GM12878 (cell line): ENCODE results near the gene PRSS57. TPM values are rescaled to one million over a fixed set of nuclear protein-coding genes. Genes with fewer than 3 reads are reported as not detected.

ENCODE experiments used
- polyA plus RNA-seq, 11 experiments: library from polyadenylated mRNA; depleted of rRNA in 4 of 11; unstranded in 6 of 11; stranded (reverse) in 5 of 11; fragments of >200 nt; fragmentation: Nextera tagmentation in 4 of 11; fragmentation: Illumina TruSeq in 1 of 11; extraction: Ambion mirVana in 4 of 11; extraction: Trizol in 1 of 11; gene quantifications; 1 replicate in 1 of 11; 2 replicates in 10 of 11; pipeline versions ENCODE4 v1.2.1 to v1.2.3, GENCODE V29; 2011 to 2016; ENCODE audit warnings: inconsistent platforms in 2 of 11, missing spikeins in 2 of 11, low read depth in 1 of 11
- total RNA-seq, 4 experiments: library from RNA; depleted of rRNA in 3 of 4; stranded (reverse); fragments of >200 nt in 3 of 4; fragmentation: Illumina TruSeq in 1 of 4; extraction: Trizol in 1 of 4; gene quantifications; 2 replicates each; pipeline versions ENCODE4 v1.2.1 to v1.2.3, GENCODE V29; 2013 to 2021

The PRSS57 gene
- total and polyA plus RNA-seq, 10 of the 15 experiments (the other 5 are each of a cell fraction or from before 2014, with no cell fraction given), result not detected

Other genes with a start within 250 kb of the PRSS57 start
Only the 7 nearest of the 24 such genes appear.
- 36.5 and 42.8 TPM in 2 replicates for gene POLRMT, start 61.9 kb downstream of the PRSS57 start, total RNA-seq (2014; rRNA removed)
- gene POLRMT, start 61.9 kb downstream of the PRSS57 start, total RNA-seq (2014; rRNA removed; fragmentation: Illumina TruSeq; extraction: Trizol), result 22.0 and 22.8 TPM in 2 replicates
- gene POLRMT, start 61.9 kb downstream of the PRSS57 start, total RNA-seq (2021), result 57.6 and 59.8 TPM in 2 replicates
- 16.6 and 54.0 TPM in 2 replicates for gene POLRMT, start 61.9 kb downstream of the PRSS57 start, polyA plus RNA-seq (2011; rRNA removed)
- 7.3 and 30.8 TPM in 2 replicates for gene POLRMT, start 61.9 kb downstream of the PRSS57 start, polyA plus RNA-seq (2014; fragmentation: Illumina TruSeq; extraction: Trizol)
- gene POLRMT, start 61.9 kb downstream of the PRSS57 start, polyA plus RNA-seq (2014; fragmentation: Nextera tagmentation; extraction: Ambion mirVana), result 10 to 100 TPM in 1 of 2 experiments, 1 to 10 TPM in 1; 9.9 to 27.9 TPM
- 38.4 and 52.6 TPM in 2 replicates for gene POLRMT, start 61.9 kb downstream of the PRSS57 start, polyA plus RNA-seq (2014; rRNA removed)
- 10 to 100 TPM; 28.1 to 44.7 TPM for gene POLRMT, start 61.9 kb downstream of the PRSS57 start, polyA plus RNA-seq (2016; fragmentation: Nextera tagmentation; extraction: Ambion mirVana)
- gene FGF22, start 55.6 kb downstream of the PRSS57 start, total RNA-seq (2014; rRNA removed), result not detected in 2 replicates
- gene FGF22, start 55.6 kb downstream of the PRSS57 start, total RNA-seq (2014; rRNA removed; fragmentation: Illumina TruSeq; extraction: Trizol), result not detected in 2 replicates
- gene FGF22, start 55.6 kb downstream of the PRSS57 start, total RNA-seq (2021), result not detected in 2 replicates
- not detected in 2 replicates for gene FGF22, start 55.6 kb downstream of the PRSS57 start, polyA plus RNA-seq (2011; rRNA removed)
- gene FGF22, start 55.6 kb downstream of the PRSS57 start, polyA plus RNA-seq (2014; fragmentation: Illumina TruSeq; extraction: Trizol), result not detected in 2 replicates
- not detected for gene FGF22, start 55.6 kb downstream of the PRSS57 start, polyA plus RNA-seq (2014; fragmentation: Nextera tagmentation; extraction: Ambion mirVana)
- 0.05 and 0.13 TPM in 2 replicates for gene FGF22, start 55.6 kb downstream of the PRSS57 start, polyA plus RNA-seq (2014; rRNA removed)
- not detected for gene FGF22, start 55.6 kb downstream of the PRSS57 start, polyA plus RNA-seq (2016; fragmentation: Nextera tagmentation; extraction: Ambion mirVana)
- gene RNF126, start 32.2 kb downstream of the PRSS57 start, total RNA-seq (2014; rRNA removed), result 81.3 and 100 TPM in 2 replicates
- 13.5 and 19.2 TPM in 2 replicates for gene RNF126, start 32.2 kb downstream of the PRSS57 start, total RNA-seq (2014; rRNA removed; fragmentation: Illumina TruSeq; extraction: Trizol)
- 78.3 and 90.2 TPM in 2 replicates for gene RNF126, start 32.2 kb downstream of the PRSS57 start, total RNA-seq (2021)
- gene RNF126, start 32.2 kb downstream of the PRSS57 start, polyA plus RNA-seq (2011; rRNA removed), result 4.5 and 8.9 TPM in 2 replicates
- gene RNF126, start 32.2 kb downstream of the PRSS57 start, polyA plus RNA-seq (2014; fragmentation: Illumina TruSeq; extraction: Trizol), result 0.90 and 5.2 TPM in 2 replicates
- under 1 TPM; 0.45 to 0.73 TPM for gene RNF126, start 32.2 kb downstream of the PRSS57 start, polyA plus RNA-seq (2014; fragmentation: Nextera tagmentation; extraction: Ambion mirVana)
- gene RNF126, start 32.2 kb downstream of the PRSS57 start, polyA plus RNA-seq (2014; rRNA removed), result 84.2 and 98.4 TPM in 2 replicates
- 10 to 100 TPM; 81.9 to 85.7 TPM for gene RNF126, start 32.2 kb downstream of the PRSS57 start, polyA plus RNA-seq (2016; fragmentation: Nextera tagmentation; extraction: Ambion mirVana)
- 10.2 and 10.3 TPM in 2 replicates for gene FSTL3, start 19.1 kb downstream of the PRSS57 start, total RNA-seq (2014; rRNA removed)
- 4.3 and 4.5 TPM in 2 replicates for gene FSTL3, start 19.1 kb downstream of the PRSS57 start, total RNA-seq (2014; rRNA removed; fragmentation: Illumina TruSeq; extraction: Trizol)
- 10.9 and 12.0 TPM in 2 replicates for gene FSTL3, start 19.1 kb downstream of the PRSS57 start, total RNA-seq (2021)
- gene FSTL3, start 19.1 kb downstream of the PRSS57 start, polyA plus RNA-seq (2011; rRNA removed), result 8.4 and 13.5 TPM in 2 replicates
- 2.4 and 2.7 TPM in 2 replicates for gene FSTL3, start 19.1 kb downstream of the PRSS57 start, polyA plus RNA-seq (2014; fragmentation: Illumina TruSeq; extraction: Trizol)
- gene FSTL3, start 19.1 kb downstream of the PRSS57 start, polyA plus RNA-seq (2014; fragmentation: Nextera tagmentation; extraction: Ambion mirVana), result under 1 TPM; 0.42 to 0.79 TPM
- gene FSTL3, start 19.1 kb downstream of the PRSS57 start, polyA plus RNA-seq (2014; rRNA removed), result 10.5 and 12.5 TPM in 2 replicates
- 1 to 10 TPM; 2.4 TPM for gene FSTL3, start 19.1 kb downstream of the PRSS57 start, polyA plus RNA-seq (2016; fragmentation: Nextera tagmentation; extraction: Ambion mirVana)
- gene PALM, start 13.5 kb upstream of the PRSS57 start, total RNA-seq (2014; rRNA removed), result 0.38 and 0.62 TPM in 2 replicates
- gene PALM, start 13.5 kb upstream of the PRSS57 start, total RNA-seq (2014; rRNA removed; fragmentation: Illumina TruSeq; extraction: Trizol), result 0.14 and 0.18 TPM in 2 replicates
- gene PALM, start 13.5 kb upstream of the PRSS57 start, total RNA-seq (2021), result 0.37 and 0.95 TPM in 2 replicates
- gene PALM, start 13.5 kb upstream of the PRSS57 start, polyA plus RNA-seq (2011; rRNA removed), result 0.24 and 0.60 TPM in 2 replicates
- 0.13 TPM in 1 of 2 replicates, not detected in the other for gene PALM, start 13.5 kb upstream of the PRSS57 start, polyA plus RNA-seq (2014; fragmentation: Illumina TruSeq; extraction: Trizol)
- not detected for gene PALM, start 13.5 kb upstream of the PRSS57 start, polyA plus RNA-seq (2014; fragmentation: Nextera tagmentation; extraction: Ambion mirVana)
- 0.16 and 0.28 TPM in 2 replicates for gene PALM, start 13.5 kb upstream of the PRSS57 start, polyA plus RNA-seq (2014; rRNA removed)
- gene PALM, start 13.5 kb upstream of the PRSS57 start, polyA plus RNA-seq (2016; fragmentation: Nextera tagmentation; extraction: Ambion mirVana), result under 1 TPM; 0.09 to 0.16 TPM
- not detected in 2 replicates for gene MISP, start 55.7 kb upstream of the PRSS57 start, total RNA-seq (2014; rRNA removed)
- gene MISP, start 55.7 kb upstream of the PRSS57 start, total RNA-seq (2014; rRNA removed; fragmentation: Illumina TruSeq; extraction: Trizol), result not detected in 2 replicates
- 0.05 TPM in 1 of 2 replicates, not detected in the other for gene MISP, start 55.7 kb upstream of the PRSS57 start, total RNA-seq (2021)
- not detected in 2 replicates for gene MISP, start 55.7 kb upstream of the PRSS57 start, polyA plus RNA-seq (2011; rRNA removed)
- not detected in 2 replicates for gene MISP, start 55.7 kb upstream of the PRSS57 start, polyA plus RNA-seq (2014; fragmentation: Illumina TruSeq; extraction: Trizol)
- gene MISP, start 55.7 kb upstream of the PRSS57 start, polyA plus RNA-seq (2014; fragmentation: Nextera tagmentation; extraction: Ambion mirVana), result not detected
- 0.03 TPM in 1 of 2 replicates, not detected in the other for gene MISP, start 55.7 kb upstream of the PRSS57 start, polyA plus RNA-seq (2014; rRNA removed)
- not detected for gene MISP, start 55.7 kb upstream of the PRSS57 start, polyA plus RNA-seq (2016; fragmentation: Nextera tagmentation; extraction: Ambion mirVana)
- gene PTBP1, start 102.0 kb upstream of the PRSS57 start, total RNA-seq (2014; rRNA removed), result 179 and 217 TPM in 2 replicates
- gene PTBP1, start 102.0 kb upstream of the PRSS57 start, total RNA-seq (2014; rRNA removed; fragmentation: Illumina TruSeq; extraction: Trizol), result 78.0 and 93.5 TPM in 2 replicates
- gene PTBP1, start 102.0 kb upstream of the PRSS57 start, total RNA-seq (2021), result 464 and 532 TPM in 2 replicates
- gene PTBP1, start 102.0 kb upstream of the PRSS57 start, polyA plus RNA-seq (2011; rRNA removed), result 38.2 and 161 TPM in 2 replicates
- gene PTBP1, start 102.0 kb upstream of the PRSS57 start, polyA plus RNA-seq (2014; fragmentation: Illumina TruSeq; extraction: Trizol), result 178 and 225 TPM in 2 replicates
- gene PTBP1, start 102.0 kb upstream of the PRSS57 start, polyA plus RNA-seq (2014; fragmentation: Nextera tagmentation; extraction: Ambion mirVana), result 10 to 100 TPM; 13.1 to 31.6 TPM
- 218 and 343 TPM in 2 replicates for gene PTBP1, start 102.0 kb upstream of the PRSS57 start, polyA plus RNA-seq (2014; rRNA removed)
- 100 to 1,000 TPM; 285 to 330 TPM for gene PTBP1, start 102.0 kb upstream of the PRSS57 start, polyA plus RNA-seq (2016; fragmentation: Nextera tagmentation; extraction: Ambion mirVana)